A549 (cell line): ENCODE data around the gene TTLL3. TPM values are rescaled to one million over a fixed set of nuclear protein-coding genes. Genes with fewer than 3 reads are reported as not detected.

Experiments
- ATAC-seq, 2 experiments: fragments of 200-7000 bp in 1 of 2; fragments of >200 bp in 1 of 2; cut with Nextera tagmentation in 1 of 2; cut with Tn5 transposase in 1 of 2; 3 replicates each; pipeline versions ENCODE4 v1.8.0 to v1.9.1; 2018 to 2020; ENCODE audit warnings: mild to moderate bottlenecking in 1 of 2, moderate library complexity in 1 of 2
- CTCF ChIA-PET: fragments of 300-600 bp; sonication (Branson Sonifier 250); formaldehyde crosslinking; extraction: SDS; loops from one replicate; lab custom pipeline; 2021; ENCODE audit warnings: antibody characterized with exemption, inconsistent platforms; lab: Yijun Ruan, JAX
- POLR2A ChIA-PET: fragments of 350-600 bp; formaldehyde crosslinking; extraction: SDS; loops from one replicate; lab custom pipeline; 2021; ENCODE audit warnings: antibody characterized with exemption, inconsistent platforms; lab: Yijun Ruan, JAX
- DNase-seq, 2 experiments: peaks; one replicate each; pipeline versions ENCODE4 v3.0.0 to v3.0.0-alpha.2; 2011 to 2016; ENCODE audit warnings: low read depth in 1 of 2, low spot score in 1 of 2
- FAIRE-seq: peaks from 2 replicates; lab custom pipeline; 2011; peaks lifted over from hg19 to GRCh38; lab: Jason Lieb, UNC
- H3K27ac ChIP-seq, 2 experiments: fragments of >200 bp; sonication (Bioruptor Twin); formaldehyde crosslinking; 3 replicates each; pipeline ENCODE4 v1.5.1; 2016 to 2017
- H3K4me1 ChIP-seq: fragments of >200 bp; sonication (Bioruptor Twin); formaldehyde crosslinking; 3 replicates; pipeline ENCODE4 v1.6.1; 2016
- H3K4me2 ChIP-seq: fragments of >200 bp; sonication (Bioruptor Twin); formaldehyde crosslinking; 3 replicates; pipeline ENCODE4 v1.6.1; 2016
- H3K4me3 ChIP-seq: fragments of >200 bp; sonication (Bioruptor Twin); formaldehyde crosslinking; 3 replicates; pipeline ENCODE4 v1.5.1; 2016
- H3K9me3 ChIP-seq: fragments of >200 bp; sonication (Bioruptor Twin); formaldehyde crosslinking; 3 replicates; pipeline ENCODE4 v1.6.1; 2016
- ATOH8 ChIP-seq: fragments of 250-450 bp; sonication (Bioruptor Pico); IDR thresholded peaks from 2 replicates; pipeline ENCODE4 v1.5.0; 2020; ENCODE audit warnings: low read depth, mild to moderate bottlenecking, moderate library complexity
- EHMT2 ChIP-seq: fragments of 200-600 bp; sonication (generic); IDR thresholded peaks from 2 replicates; pipeline ENCODE4 v1.6.1; 2016; ENCODE audit warnings: antibody characterized with exemption, low read depth, mild to moderate bottlenecking, moderate library complexity
- EP300 ChIP-seq, 2 experiments: fragments of >200 bp; sonication (Bioruptor Twin); formaldehyde crosslinking; IDR thresholded peaks; 2 replicates in 1 of 2; 3 replicates in 1 of 2; pipeline ENCODE4 v1.6.1; 2016 to 2017
- HES2 ChIP-seq: fragments of >200 bp; sonication (Bioruptor Twin); formaldehyde crosslinking; IDR thresholded peaks from 2 replicates; pipeline ENCODE4 v1.6.1; 2016
- HEYL ChIP-seq: fragments of 250-450 bp; sonication (Bioruptor Pico); IDR thresholded peaks from 2 replicates; pipeline ENCODE4 v1.8.0; 2021; ENCODE audit warnings: mild to moderate bottlenecking, moderate library complexity
- HOXB13 ChIP-seq: fragments of 250-450 bp; sonication (Bioruptor Pico); IDR thresholded peaks from 2 replicates; pipeline ENCODE4 v1.5.0; 2020; ENCODE audit warnings: low read depth, mild to moderate bottlenecking, moderate library complexity
- HOXB5 ChIP-seq: fragments of 250-450 bp; sonication (Bioruptor Pico); IDR thresholded peaks from 2 replicates; pipeline ENCODE4 v1.5.0; 2020; ENCODE audit warnings: mild to moderate bottlenecking, moderate library complexity
- KDM5A ChIP-seq: fragments of 200-600 bp; sonication (generic); IDR thresholded peaks from 2 replicates; pipeline ENCODE4 v1.6.1; 2016; ENCODE audit warnings: antibody characterized with exemption, mild to moderate bottlenecking
- MAFK ChIP-seq: fragments of 450-650 bp; IDR thresholded peaks from 2 replicates; pipeline ENCODE4 v1.6.1; 2014; ENCODE audit not compliant: partially characterized antibody
- NFE2L2 ChIP-seq: fragments of 150-350 bp; conservative IDR thresholded peaks from 2 replicates; pipeline ENCODE4 v1.6.1; 2014; ENCODE audit warnings: low read length
- NPAS2 ChIP-seq: fragments of 250-450 bp; sonication (Bioruptor Pico); IDR thresholded peaks from 2 replicates; pipeline ENCODE4 v1.8.0; 2022; ENCODE audit warnings: mild to moderate bottlenecking, moderate library complexity, borderline replicate concordance
- NR3C1 ChIP-seq: fragments of >200 bp; sonication (Bioruptor Twin); formaldehyde crosslinking; IDR thresholded peaks from 3 replicates; pipeline ENCODE4 v1.6.1; 2017
- PHF8 ChIP-seq: fragments of 200-600 bp; sonication (generic); IDR thresholded peaks from 2 replicates; pipeline ENCODE4 v1.6.1; 2016; ENCODE audit warnings: low read depth, mild to moderate bottlenecking, antibody characterized with exemption, moderate library complexity, borderline replicate concordance
- POLR2A ChIP-seq: IDR thresholded peaks from 2 replicates; pipeline ENCODE4 v1.6.1; 2012; ENCODE audit warnings: mild to moderate bottlenecking, low read length
- RARB ChIP-seq: fragments of 250-450 bp; sonication (Bioruptor Pico); IDR thresholded peaks from 2 replicates; pipeline ENCODE4 v1.8.0; 2021; ENCODE audit warnings: mild to moderate bottlenecking, moderate library complexity
- RFX5 ChIP-seq: fragments of 450-650 bp; IDR thresholded peaks from 2 replicates; pipeline ENCODE4 v1.7.1; 2014; ENCODE audit warnings: antibody characterized with exemption, mild to moderate bottlenecking, moderate library complexity
- RNF2 ChIP-seq: fragments of 200-600 bp; sonication (generic); IDR thresholded peaks from 2 replicates; pipeline ENCODE4 v1.6.1; 2016; ENCODE audit warnings: low read depth, mild to moderate bottlenecking, antibody characterized with exemption, moderate library complexity, borderline replicate concordance
- SMC3 ChIP-seq: fragments of >200 bp; sonication (Bioruptor Twin); formaldehyde crosslinking; IDR thresholded peaks from 3 replicates; pipeline ENCODE4 v1.6.1; 2018; ENCODE audit warnings: inconsistent platforms
- TP53 ChIP-seq: fragments of 250-450 bp; sonication (Bioruptor Pico); IDR thresholded peaks from 2 replicates; pipeline ENCODE4 v1.5.0; 2021; ENCODE audit warnings: mild to moderate bottlenecking, moderate library complexity
- ZNF302 ChIP-seq: fragments of 250-450 bp; sonication (Bioruptor Pico); IDR thresholded peaks from 2 replicates; pipeline ENCODE4 v1.9.0; 2021; ENCODE audit warnings: inconsistent platforms, mild to moderate bottlenecking, moderate library complexity
- WGBS: methylation state at CpG from one replicate; pipeline ENCODE4 v1.1.6; 2017; ENCODE audit errors: missing lambda C conversion rate; 5-methylcytosine and 5-hydroxymethylcytosine counted together
- polyA plus RNA-seq, 4 experiments: library from polyadenylated mRNA; depleted of rRNA in 3 of 4; stranded (reverse); fragments of >200 nt; fragmentation: RNase III in 1 of 4; extraction: RNeasy Plus Mini Kit Qiagen cat#74134 plus additional on column Dnase treatment in 1 of 4; gene quantifications; 2 replicates in 3 of 4; 3 replicates in 1 of 4; pipeline ENCODE4 v1.2.3, GENCODE V29; 2011 to 2017
- TF ChIP-seq, protein P1 (sequence below): fragments of >200 bp; sonication (Bioruptor Twin); formaldehyde crosslinking; IDR thresholded peaks from 3 replicates; pipeline ENCODE4 v1.6.1; 2016
- TF ChIP-seq, protein P2 (sequence below): fragments of 200-600 bp; sonication (generic); IDR thresholded peaks from 2 replicates; pipeline ENCODE4 v1.6.1; 2016; ENCODE audit warnings: antibody characterized with exemption, mild to moderate bottlenecking, moderate library complexity
- TF ChIP-seq, protein P3 (sequence below): fragments of 150-350 bp; IDR thresholded peaks from 2 replicates; pipeline ENCODE4 v1.6.1; 2014; ENCODE audit warnings: low read depth, mild to moderate bottlenecking, low read length

TTLL3 gene
- polyA plus RNA-seq, 2 of the 4 experiments (the other 2 are of a cell fraction): 10.3 to 13.0 TPM

DNA sequence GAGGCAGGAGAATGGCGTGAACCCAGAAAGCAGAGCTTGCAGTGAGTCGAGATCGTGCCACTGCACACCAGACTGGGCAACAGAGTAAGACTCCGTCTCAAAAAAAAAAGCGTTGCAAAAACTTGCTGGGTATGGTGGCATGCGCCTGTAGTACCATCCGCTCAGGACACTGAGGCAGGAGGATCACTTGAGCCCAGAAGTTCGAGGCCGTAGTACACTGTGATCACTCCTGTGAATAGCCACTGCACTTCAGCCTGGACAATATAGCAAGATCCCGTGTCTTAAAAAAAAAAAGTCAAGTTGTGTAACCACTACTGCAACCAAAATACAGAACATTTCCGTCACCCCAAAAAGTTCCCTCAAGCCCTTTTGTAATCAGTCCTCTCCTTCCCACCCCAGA is 15.7 kb upstream of the TTLL3 start:
- Histone ChIP-seq H3K4me2 (peak overlapping the region; percentile 99), H3K4me1 (peaks cover 21% of the 10 kb centered on the region), H3K4me3 (peak overlapping the region; percentile 68; the same call in 1 of the 3 replicates), H3K9me3 (no peaks in the 10 kb centered on the region), H3K27ac (no peak overlapping the region)
- ATAC-seq: no peak
- DNase-seq: no peak
- POLR2A ChIA-PET: no interaction called here
- CTCF ChIA-PET: interaction anchor here (1.8 kb wide), 1 partner anchor 14 kb away, joined by 4 read pairs; no protein-coding TSS in a partner anchor
- FAIRE-seq: no peak
- 92% methylated on average over 11 of the region's 11 CpGs for WGBS
- TF ChIP-seq RNF2: no peak
- no peak for TF ChIP-seq EHMT2
- no peak for TF ChIP-seq SMC3
- TF ChIP-seq RFX5: no peak
- TF ChIP-seq ZNF302 (CRISPR knock-in tag): no peak
- no peak for TF ChIP-seq HOXB13 (CRISPR knock-in tag)
- TF ChIP-seq NFE2L2: no peak
- TF ChIP-seq NPAS2 (CRISPR knock-in tag): no peak
- TF ChIP-seq HES2: no peak
- TF ChIP-seq, protein P1, sequence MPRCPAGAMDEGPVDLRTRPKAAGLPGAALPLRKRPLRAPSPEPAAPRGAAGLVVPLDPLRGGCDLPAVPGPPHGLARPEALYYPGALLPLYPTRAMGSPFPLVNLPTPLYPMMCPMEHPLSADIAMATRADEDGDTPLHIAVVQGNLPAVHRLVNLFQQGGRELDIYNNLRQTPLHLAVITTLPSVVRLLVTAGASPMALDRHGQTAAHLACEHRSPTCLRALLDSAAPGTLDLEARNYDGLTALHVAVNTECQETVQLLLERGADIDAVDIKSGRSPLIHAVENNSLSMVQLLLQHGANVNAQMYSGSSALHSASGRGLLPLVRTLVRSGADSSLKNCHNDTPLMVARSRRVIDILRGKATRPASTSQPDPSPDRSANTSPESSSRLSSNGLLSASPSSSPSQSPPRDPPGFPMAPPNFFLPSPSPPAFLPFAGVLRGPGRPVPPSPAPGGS: no peak
- TF ChIP-seq ATOH8 (CRISPR knock-in tag): no peak
- no peak for TF ChIP-seq MAFK
- TF ChIP-seq POLR2A: no peak
- TF ChIP-seq, protein P2, sequence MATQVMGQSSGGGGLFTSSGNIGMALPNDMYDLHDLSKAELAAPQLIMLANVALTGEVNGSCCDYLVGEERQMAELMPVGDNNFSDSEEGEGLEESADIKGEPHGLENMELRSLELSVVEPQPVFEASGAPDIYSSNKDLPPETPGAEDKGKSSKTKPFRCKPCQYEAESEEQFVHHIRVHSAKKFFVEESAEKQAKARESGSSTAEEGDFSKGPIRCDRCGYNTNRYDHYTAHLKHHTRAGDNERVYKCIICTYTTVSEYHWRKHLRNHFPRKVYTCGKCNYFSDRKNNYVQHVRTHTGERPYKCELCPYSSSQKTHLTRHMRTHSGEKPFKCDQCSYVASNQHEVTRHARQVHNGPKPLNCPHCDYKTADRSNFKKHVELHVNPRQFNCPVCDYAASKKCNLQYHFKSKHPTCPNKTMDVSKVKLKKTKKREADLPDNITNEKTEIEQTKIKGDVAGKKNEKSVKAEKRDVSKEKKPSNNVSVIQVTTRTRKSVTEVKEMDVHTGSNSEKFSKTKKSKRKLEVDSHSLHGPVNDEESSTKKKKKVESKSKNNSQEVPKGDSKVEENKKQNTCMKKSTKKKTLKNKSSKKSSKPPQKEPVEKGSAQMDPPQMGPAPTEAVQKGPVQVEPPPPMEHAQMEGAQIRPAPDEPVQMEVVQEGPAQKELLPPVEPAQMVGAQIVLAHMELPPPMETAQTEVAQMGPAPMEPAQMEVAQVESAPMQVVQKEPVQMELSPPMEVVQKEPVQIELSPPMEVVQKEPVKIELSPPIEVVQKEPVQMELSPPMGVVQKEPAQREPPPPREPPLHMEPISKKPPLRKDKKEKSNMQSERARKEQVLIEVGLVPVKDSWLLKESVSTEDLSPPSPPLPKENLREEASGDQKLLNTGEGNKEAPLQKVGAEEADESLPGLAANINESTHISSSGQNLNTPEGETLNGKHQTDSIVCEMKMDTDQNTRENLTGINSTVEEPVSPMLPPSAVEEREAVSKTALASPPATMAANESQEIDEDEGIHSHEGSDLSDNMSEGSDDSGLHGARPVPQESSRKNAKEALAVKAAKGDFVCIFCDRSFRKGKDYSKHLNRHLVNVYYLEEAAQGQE: no peak
- no peak for TF ChIP-seq NR3C1
- TF ChIP-seq, protein P3, sequence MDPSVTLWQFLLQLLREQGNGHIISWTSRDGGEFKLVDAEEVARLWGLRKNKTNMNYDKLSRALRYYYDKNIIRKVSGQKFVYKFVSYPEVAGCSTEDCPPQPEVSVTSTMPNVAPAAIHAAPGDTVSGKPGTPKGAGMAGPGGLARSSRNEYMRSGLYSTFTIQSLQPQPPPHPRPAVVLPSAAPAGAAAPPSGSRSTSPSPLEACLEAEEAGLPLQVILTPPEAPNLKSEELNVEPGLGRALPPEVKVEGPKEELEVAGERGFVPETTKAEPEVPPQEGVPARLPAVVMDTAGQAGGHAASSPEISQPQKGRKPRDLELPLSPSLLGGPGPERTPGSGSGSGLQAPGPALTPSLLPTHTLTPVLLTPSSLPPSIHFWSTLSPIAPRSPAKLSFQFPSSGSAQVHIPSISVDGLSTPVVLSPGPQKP: no peak
- no peak for TF ChIP-seq HEYL (CRISPR knock-in tag)
- TF ChIP-seq KDM5A: no peak
- no peak for TF ChIP-seq TP53 (CRISPR knock-in tag)

- no peak for DNase-seq
- H3K27ac ChIP-seq: no peak overlapping the region
- CTCF ChIA-PET: interaction anchor here (1.6 to 1.8 kb wide), 2 partner anchors 13 to 14 kb away, joined by 4 read pairs; partner anchors contain the start of gene TTLL3
- no peak overlapping the region for H3K4me2 ChIP-seq
- ATAC-seq: no peak
- 96% methylated on average over 5 of the region's 5 CpGs for WGBS
- no peaks in the 10 kb centered on the region for H3K9me3 ChIP-seq
- peaks cover 21% of the 10 kb centered on the region for H3K4me1 ChIP-seq
- no peak overlapping the region for H3K4me3 ChIP-seq
- no peak for FAIRE-seq
- POLR2A ChIA-PET: no interaction called here
- no peak for TF ChIP-seq SMC3
- TF ChIP-seq EP300 (IDR thresholded peaks at IDR 0.05): no peak
- no peak for TF ChIP-seq RARB (CRISPR knock-in tag)
- TF ChIP-seq HOXB5 (CRISPR knock-in tag): no peak
- TF ChIP-seq PHF8: no peak
Observed at GRCh38 chr3:9795207-9795606, 14.9 kb upstream of the TTLL3 start.
